CD4-positive, alpha-beta T cell treated with Interleukin-12 subunit alpha and Interleukin-12 subunit beta, for 1 hour (primary cell): ENCODE results near the gene EFNB2.

Source experiments
- DNase-seq: peaks from one replicate; pipeline ENCODE4 v3.0.0-alpha.2; 2020

Gene EFNB2

DNA sequence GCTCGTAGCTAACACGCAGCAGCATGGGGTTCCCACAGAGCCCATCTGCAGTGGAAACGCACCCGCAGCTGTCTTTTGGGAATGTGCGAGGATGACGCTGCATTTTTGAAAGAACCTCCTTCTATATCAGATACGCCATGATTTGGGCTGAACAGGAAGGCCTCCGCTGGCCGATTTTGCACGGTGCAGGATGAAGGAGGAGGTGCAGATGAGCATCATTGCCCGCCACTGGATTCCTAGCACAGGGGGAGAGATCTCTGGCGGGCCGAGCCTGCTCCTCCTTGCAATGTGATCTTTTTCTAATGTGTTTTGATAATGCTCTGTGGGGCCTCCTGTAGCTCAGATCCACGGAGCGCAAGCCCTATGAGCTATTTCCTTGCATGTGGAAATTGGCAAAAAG lies 55.5 kb downstream of the EFNB2 start:
- no peak for DNase-seq

DNA sequence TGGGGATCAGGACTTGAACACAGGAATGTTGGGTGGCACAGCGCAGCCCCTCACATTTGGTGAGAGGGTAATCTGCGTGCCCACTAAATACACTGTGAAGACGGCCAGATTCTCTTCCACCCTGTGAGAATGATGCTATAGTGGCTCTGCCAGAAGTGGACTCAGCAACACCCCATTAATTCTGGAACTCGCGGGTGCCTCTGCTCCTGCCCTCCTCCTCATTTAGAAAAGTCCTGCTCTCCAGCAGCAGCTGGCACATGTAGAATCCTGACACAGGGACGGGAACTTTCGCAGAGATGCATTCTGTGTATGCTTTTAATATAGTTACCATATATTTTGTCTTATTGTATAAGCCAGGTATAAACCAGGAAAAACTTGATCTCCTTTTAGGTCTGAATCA lies 57.3 kb downstream of the EFNB2 start:
- DNase-seq: no peak

DNA sequence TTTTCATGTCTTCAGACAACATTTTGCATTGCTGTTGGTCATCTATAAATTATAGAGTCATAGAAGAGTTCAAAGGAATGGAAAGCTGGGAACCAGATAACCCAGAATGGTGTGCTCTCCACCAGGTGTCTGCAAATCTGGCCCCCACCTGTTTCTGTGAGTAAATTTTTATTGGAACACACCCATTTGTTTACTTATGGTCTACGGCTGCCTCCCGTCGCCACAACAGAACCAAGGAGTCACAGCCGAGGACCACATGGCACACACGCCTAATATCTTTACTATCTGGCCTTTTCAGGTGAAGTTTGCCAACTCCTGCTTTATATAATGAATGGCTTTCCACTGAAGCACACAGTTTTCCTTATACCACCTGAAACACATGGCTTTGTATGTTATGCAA lies 58.2 kb downstream of the EFNB2 start:
- DNase-seq: no peak

DNA sequence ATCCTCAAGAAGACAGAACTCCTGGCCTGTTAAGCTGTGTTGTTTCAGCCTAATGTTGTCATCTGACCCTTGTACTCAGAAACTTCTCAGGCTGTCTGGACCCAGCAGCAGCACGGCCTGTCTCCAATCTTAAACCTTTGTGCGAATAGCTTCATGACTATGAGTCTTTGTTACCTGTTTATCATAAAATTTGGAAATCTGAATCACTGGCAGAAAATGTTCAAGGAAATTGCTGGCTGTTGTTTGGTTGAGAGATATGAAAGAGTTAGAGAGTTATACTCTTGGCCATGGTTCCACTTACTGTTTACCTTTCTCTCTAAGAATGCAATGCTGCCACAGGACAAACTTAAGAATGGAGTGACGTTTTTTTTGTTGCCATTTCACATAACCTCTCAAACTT lies 59.6 kb downstream of the EFNB2 start:
- no peak for DNase-seq

DNA sequence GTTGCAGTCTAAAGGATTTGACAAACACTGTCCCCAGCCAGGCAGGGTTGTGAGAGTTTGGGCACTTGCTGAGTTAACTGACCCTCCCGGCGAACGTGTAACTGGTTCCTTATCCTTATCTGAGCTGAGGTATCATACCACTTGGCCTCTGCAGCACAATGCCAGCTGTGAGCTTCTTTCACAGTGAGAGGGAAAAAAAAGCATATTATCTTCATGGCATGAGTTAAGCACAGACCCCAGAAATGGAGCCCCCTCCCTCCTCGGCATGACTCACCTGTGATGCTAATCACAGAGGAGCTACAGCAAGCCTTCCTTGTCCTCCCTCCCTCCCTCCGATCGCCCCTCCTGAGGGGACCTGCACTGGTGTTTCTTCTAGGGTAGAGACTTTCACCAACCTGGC lies 60.5 kb downstream of the EFNB2 start:
- no peak for DNase-seq

DNA sequence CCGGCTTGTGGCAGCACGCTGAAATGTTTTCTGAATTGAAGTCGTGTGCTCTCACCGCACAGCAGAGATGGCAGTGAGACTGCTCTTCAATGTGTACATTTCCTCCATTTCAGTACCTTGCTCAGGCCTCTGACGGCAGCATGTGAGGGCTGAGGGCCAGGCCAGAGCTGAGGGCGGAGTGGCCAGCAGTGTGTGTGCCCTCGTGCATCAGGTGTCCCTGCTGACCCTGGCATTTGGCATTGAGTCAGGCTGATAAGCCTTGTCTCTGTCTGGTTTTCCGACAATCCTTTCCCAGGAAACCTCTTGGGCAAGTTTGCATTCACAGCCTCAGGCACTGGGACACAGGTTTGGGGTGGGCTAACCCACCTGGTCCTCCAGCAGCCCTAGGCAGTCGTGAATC lies 62.3 kb downstream of the EFNB2 start:
- DNase-seq: no peak

DNA sequence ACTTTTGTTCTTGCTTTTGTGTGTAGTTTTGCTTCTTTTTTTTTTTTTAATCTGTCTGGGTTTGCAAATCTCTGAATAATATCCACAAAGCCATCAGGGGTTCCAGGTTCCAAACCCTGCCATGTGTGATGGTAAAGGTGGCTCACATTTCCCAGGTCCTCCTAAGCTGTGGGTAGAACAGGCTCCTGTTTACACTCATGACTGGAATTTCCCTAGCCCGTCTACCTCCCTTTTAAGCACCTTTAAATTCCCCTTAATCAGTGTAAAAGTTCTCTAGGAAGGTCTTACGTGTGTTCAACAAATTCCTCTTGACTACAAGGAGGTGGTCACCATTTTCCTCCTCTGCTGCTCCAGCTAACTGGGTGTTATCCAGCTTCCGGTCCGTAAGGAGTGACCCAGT lies 62.8 kb downstream of the EFNB2 start:
- DNase-seq: no peak

DNA sequence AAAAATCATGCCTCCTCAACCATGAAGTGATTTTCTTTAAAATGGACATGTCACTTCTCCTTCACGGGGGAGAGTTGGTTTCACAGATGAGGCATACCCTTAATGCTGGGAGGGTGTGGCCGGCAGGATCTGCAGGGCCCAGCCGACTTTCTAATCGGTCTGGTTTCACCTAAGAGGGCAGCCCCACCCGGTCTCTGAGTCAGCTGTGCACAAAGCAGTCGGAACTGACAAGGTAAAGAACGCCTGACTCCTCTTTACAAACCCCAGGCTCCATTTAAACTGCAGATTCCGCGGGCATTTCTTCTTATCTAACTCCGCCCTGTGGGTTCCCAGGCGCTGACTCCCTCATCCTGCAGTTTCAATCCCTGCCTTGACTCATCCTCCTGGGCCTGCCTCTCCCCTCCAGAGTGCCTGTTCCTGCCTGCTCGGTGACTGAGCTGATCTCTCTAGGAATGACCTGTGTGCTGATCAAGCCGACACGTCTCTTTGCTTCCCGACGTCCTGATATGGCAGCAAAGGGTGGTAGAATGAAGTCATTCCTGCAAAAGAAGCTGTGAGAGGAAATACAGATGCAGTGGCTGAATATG lies 63.4 kb downstream of the EFNB2 start:
- no peak for DNase-seq

DNA sequence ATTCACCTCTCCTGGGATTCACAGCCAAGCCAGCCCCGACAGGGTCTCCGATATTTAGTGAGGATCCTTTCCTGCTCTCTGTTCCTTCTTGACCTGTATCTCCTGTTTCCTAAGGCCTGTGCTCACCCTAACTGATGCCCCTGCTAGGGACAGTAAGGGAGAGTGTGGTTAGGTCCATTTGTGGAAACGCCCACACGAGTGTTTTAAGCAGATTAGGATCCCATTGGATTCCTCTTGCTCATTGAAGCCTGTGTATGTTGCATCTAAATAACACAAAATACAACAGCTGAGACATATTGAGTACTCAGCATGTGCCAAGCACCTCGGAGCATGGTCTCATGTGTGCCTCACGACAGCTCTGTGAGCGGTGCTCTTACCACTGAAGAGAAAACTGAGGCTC lies 64.9 kb downstream of the EFNB2 start:
- no peak for DNase-seq

DNA sequence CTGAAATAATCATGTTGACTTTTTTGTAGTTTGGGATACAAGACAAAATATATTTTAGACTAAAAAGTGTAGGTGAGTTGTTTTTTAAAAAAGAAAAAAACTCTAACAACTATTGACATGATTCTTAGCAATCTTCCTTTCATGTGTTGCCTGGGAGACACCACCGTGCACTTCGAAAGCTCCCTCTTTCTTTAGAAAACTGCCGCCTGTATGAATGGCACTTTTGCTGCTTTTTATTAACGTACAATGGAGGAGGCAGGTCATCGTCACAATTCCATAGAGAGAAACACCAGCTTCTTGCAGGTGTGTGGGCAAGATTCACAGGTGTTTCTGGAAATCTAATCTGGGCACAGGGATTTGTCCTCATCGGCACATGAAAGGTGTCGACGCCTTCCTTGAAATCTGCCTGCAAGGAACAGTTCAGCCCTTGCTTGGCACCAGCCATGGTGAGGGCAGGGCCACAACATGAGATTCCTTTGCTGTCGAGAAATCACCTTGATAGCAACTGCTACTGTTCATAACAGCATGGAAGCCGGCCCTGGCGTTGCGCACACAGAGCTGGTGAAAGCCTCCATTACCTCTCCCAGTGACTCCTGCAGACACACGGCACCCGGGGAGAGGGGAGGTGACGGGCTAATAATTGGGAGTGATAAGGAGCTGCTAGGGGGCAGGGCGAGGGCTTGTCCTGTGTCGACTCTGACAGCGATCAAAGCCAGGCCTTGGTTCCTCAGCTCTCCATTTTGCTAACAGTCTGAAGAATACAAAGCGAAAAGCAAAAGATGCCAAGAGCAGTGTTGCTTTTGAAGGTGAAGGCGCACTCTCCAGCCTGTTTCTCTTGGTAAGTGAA lies 66.5 kb downstream of the EFNB2 start:
- DNase-seq: no peak

DNA sequence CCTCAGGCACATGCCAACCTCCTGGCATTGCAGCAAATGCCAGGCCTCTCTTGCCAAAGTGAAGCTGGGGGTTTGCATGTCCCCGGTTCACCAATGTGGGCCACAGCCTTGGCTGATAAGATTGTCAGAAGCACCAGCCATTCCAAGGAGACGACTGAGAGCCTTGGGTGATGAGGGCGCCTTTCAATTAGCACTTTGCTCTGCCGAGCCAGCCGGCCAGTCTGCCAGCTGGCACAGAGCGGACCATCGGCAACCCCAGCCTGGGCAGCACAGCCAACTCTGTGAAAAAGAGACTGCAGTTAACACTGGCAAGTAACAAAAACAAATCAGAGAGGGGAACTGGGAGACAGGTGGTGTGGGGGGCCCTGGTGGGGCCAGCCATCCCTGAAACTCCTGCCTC lies 67.3 kb downstream of the EFNB2 start:
- DNase-seq: no peak

DNA sequence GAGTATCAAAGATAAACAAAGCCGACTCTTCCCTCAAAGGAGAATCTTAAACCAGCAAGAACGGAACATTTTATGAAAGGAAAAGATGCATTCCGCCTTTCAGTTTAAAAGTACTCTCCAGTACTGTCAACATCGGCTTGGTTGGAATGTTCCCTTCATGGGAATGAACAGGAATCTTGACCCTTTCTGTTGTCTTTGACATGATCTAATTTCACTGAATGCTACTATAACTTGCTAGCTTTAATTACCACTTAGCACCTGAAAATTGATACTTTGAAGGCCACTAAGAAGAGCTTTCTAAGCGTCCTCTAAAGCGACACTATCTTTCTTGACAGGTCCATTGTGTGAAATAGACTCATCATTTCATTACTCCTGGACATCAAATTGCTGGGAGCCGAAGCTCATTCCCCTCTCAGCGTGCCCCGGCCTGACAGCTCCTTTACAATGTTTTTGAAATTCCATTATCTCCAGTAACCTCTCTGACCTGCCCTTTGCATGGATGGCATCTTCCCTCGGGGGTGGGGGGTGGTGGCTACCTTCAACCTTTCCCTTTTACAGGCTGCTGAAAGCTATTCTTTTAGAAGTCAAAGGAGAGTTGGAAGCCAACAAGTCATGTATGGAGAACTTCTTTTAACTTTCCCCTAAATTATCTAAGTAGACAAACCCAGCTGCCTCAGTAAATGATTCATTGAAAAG lies 67.9 kb downstream of the EFNB2 start:
- DNase-seq: no peak

DNA sequence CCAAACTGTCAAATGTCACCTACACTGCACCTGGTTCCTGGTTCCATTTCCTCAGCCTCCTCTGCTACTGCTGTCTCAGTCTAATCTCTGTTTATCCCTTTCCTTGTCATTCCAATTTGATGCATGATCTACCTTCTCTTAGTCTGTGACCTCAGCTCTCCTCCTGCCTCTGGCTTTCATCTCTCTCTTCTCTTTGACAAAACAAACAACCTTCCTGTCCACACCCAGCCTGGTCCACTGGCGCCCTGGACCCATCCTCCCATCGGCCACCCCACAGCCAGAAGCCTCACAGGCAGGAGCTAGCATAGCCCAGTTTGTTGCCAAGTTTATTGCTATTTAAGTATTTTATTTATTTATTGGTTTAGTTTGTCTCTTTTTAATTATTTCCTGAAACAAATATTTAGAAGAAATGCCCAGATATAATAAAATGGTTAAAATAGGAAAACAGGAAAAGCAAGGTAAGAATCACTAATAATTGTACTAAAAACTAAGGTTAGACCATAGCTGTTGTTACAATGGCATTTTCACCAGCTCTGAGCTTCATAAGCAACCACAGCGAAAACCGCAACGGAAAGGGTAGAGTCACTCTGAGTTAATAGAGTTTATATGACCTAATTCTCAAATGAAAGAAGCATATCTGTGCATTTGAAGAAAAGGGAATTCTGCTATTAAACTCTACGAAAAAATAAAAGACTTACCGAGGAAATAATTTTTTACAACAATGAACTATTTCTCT lies 68.6 kb downstream of the EFNB2 start:
- no peak for DNase-seq

DNA sequence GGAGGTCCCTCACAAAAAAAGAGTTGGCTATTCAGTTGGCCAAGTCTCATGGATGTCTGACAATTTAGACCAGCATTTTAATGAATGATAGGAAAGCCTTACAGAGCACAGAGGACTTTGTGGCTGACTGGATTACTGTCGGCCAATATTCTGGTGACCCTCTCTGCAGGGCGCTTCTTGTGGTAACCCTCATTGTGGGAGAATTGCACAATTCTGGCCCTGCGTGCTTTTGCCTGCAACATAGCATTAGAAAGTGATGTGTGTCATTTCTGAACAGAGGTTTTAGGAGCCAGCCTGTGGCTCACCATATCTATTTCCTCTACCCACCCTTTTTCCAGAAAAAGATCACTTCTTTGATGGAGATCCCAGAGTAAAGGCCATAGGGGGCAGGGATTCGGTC lies 71.4 kb downstream of the EFNB2 start:
- DNase-seq: no peak

DNA sequence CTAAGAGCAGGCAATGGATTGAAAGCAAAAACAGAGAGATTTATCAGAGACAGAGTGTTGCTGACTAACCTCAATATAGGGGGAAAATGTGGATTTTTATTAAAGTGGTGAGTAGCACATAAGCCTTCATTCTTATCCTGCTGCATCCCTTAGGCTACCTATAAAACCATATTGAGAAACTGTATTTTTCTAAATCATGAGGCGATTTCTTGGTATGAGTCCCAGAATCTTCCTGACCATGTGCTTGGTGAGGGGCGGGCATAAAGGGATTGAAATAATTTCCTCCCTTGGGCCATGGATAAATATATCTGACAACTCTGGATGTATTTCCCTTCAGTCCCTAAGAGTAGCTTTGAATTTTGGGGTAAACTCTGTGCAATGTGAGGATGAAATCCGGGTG lies 72.8 kb downstream of the EFNB2 start:
- no peak for DNase-seq

DNA sequence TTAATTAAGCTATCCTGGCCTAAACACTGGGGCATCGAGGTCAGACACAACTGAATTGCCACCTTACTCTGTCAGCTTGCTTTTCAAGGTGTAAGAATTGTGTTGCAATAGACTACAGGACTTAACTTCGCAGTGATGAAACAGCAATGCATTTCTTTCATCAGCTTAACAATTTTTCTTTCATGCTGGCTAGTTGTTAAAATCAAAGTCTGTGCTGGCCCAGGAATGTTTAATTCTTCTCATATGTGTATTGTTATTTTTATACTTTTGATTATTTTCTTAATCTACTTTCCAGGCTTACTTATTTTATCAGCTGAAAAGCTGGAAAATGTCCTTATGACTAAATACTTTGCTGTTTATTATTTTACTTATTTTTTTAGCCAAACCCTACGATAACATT lies 79.7 kb downstream of the EFNB2 start:
- DNase-seq: no peak

DNA sequence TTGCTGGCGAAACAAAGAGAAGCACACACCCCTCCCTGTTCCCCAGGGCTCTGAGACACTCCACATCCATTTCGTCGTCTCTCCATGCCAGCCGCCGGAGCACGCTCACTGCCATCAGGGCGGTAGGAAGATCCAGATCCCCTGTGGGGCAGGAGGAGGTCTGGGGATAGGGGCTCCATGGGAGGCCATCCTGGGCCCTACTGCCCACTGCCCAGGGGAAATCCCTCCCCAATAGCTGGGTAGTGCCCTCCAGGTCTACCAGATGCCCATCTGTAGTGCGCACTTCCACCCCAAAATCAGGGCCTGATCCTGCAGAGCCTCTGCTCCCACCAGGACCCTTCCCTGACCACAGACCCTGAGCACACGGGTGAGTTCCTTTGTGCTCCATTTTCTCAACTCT lies 80.3 kb downstream of the EFNB2 start:
- no peak for DNase-seq

DNA sequence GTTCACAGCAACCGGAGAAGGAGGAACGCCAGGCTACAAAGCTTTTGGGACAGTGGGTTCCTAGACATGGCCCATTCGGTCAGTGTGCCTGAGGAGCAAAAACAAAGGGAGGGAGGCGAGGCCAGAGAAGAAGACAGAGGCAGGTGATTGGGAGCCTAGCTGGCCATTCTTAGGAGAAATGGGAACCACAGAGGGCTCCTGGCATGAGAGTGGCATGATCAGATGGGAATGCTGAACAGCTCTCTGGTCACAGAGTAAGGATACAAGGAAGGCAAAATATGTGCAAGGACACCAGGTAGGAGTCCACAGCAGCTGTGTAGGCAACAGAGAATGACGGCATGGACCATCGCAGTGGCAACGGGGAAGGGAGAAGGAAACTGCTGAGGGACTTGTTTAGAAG lies 82.4 kb downstream of the EFNB2 start:
- no peak for DNase-seq

DNA sequence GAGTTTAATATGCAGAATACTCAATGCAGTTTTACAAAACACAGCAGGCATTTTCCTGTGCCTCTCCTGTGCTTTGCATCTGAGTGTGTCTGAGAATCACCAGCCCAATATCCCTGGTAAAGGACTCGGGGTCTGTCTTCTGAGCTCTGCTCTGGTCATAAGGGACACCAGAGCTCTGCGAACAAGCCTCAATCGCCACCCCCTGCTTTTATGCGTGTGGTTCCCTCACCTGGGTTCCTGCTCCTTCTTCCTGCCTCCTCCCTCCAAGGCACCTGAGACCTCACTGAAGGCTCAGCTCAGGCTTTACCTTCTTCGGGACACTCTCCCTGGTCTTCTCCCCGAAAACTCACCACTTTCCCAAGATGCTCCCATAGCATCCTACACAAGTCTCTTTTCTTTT lies 84.5 kb downstream of the EFNB2 start:
- DNase-seq: no peak

DNA sequence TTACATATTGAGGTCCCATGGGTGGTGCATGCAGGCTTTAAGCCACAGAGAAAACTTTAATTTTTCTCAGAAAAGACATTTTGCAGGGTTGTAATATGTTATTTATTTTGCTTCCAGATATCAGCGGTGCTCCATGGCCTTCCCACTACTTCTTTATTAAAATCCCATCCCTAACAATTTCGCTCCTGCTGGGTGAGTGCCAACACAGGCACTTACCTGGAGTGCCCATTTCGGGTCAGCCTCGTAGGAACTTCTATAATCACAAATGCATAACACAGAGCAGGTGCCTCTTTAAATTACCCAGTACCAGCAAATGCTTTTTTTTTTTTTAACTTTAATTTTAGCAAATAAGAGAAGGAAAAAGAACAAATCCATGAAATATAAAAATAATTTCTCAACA lies 86.4 kb downstream of the EFNB2 start:
- no peak for DNase-seq

DNA sequence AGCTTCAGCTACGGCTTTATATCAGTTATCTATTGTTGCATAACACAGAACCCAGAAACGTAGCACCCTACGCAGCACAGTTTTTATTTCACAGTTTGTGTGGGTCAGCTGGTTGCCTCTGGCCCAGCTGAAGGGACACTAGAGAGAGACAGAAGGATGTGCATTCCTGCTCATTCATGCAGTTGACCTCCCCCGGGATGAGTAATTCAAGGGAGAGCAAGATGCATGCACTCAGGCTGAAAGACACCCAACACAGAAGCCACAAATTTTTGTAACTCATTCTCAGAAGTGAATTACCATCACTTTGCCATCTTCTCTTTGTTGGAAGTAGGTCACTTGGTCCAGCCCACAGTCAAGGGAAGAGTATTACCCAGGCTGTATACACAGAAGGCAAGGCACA lies 89.5 kb downstream of the EFNB2 start:
- DNase-seq: no peak

DNA sequence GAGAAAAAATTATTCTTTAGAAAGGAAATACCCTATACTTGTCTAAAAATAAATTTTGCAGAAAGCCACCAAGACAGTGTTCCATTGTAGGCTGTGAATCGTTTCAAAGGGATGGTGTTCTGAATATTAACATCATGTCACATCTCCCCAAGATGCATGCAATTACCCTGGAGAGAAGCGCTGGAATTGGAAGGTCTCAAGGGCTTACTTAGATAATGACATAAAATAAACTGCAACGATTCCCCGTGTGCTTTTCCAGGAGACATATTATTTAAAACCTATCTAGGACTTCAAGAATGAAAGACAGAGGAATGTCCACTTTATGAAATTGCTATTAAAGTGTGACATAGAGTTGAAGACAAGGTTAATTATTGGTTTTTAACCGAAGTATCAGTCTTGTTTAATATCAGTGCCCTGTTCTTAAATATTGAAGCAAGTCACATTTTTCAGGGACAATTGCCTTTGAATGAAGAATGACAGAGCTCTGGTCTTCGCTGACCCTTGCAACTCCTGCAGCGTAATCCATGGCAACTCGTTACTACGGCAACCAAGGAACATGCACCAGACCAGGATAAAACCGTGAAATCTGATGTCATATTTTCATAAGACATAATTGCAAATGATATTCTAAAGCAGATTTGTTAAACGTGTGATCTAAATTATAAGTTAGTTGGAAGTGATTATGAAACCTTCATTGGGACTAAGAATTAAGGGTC lies 91.7 kb downstream of the EFNB2 start:
- no peak for DNase-seq

DNA sequence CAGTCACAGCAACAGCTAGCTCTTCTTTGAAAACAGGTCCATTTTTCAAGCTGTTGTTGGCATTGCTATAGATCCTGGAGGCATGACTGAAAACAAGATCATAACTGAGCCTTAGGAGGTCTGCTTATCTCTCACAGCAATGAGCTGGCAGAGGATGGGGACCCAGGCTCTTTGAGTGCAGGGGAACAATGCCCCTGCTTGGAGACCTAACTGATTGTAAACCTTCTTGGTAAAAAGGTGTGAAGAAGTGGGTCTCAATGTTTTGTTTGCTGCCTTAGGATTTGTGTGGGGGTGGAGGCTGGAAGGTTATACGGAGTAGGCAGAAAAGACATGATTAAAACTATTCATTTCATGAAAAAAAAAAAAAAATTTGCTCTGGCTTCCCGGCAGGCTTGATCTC lies 94.6 kb downstream of the EFNB2 start:
- DNase-seq: no peak
